ENCODE data around the gene RGS12.

The RGS12 gene

DNA sequence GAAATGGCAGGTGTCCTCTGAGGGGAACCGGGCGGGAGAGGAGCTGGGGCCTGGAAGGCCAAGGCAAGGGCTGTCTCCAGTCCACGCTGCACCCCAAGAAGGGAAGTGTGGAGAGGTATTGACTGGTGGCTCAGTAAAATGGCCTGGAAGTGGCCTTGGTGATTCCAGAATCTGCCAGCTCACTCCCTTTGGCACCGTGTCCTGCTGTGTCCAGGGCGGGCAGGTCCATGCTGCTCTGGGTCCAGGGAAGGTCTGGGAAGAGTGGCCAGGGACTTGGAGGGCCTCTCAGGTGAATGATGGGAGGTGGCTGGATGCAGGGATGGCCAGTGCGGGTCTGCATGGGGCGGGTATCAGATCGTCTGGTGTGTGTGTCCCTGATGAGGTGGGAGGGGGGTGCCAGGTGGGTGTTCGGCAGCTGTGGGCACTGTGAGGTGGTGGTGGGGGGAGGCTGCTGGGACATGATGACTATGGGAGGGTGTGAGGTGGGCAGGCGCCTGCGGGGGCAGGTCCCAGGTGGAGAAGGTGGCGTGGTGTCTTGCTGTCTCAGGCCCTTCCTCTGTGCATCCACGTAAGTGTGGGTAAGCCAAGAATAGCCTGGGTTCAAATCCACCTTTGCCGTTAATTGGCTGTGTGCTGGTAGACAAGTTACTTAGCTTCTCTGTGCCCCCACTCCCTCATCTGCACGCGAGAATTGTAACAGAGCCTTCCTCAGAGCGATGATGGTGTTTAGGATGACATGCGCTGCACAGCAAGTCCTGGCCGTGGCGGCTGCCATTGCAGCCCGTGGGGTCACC lies 17.7 kb downstream of the RGS12 start:
- no peak overlapping the region for H3K4me2 ChIP-seq (ENCODE audit: low read length)
- no peaks in the 10 kb centered on the region for H3F3A ChIP-seq (ENCODE audit: control insufficient read depth, insufficient read depth)
- no peak overlapping the region for H3K4me3 ChIP-seq (ENCODE audit: low read length)
- H3K79me2 ChIP-seq (ENCODE audit: control insufficient read depth, low read length): no peaks in the 10 kb centered on the region
- TF ChIP-seq, protein P1, sequence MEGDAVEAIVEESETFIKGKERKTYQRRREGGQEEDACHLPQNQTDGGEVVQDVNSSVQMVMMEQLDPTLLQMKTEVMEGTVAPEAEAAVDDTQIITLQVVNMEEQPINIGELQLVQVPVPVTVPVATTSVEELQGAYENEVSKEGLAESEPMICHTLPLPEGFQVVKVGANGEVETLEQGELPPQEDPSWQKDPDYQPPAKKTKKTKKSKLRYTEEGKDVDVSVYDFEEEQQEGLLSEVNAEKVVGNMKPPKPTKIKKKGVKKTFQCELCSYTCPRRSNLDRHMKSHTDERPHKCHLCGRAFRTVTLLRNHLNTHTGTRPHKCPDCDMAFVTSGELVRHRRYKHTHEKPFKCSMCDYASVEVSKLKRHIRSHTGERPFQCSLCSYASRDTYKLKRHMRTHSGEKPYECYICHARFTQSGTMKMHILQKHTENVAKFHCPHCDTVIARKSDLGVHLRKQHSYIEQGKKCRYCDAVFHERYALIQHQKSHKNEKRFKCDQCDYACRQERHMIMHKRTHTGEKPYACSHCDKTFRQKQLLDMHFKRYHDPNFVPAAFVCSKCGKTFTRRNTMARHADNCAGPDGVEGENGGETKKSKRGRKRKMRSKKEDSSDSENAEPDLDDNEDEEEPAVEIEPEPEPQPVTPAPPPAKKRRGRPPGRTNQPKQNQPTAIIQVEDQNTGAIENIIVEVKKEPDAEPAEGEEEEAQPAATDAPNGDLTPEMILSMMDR (IDR thresholded peaks at IDR 0.05; ENCODE audit: low read depth, low read length, poor library complexity, severe bottlenecking): no peak
- TF ChIP-seq EZH2phosphoT487 (IDR thresholded peaks at IDR 0.05; ENCODE audit: borderline replicate concordance, low read length): no peak
- no peaks in the 10 kb centered on the region for H3K36me3 ChIP-seq (ENCODE audit: control insufficient read depth, low read length)
- no peaks in the 10 kb centered on the region for H4K20me1 ChIP-seq (ENCODE audit: control insufficient read depth, insufficient read depth, low read depth, low read length)
- H3K4me1 ChIP-seq (ENCODE audit: control insufficient read depth, low read length): peaks cover 6% of the 10 kb centered on the region
- no peaks in the 10 kb centered on the region for H3K27me3 ChIP-seq (ENCODE audit: control insufficient read depth, low read length)
- H3K9me2 ChIP-seq (replicated peaks; ENCODE audit: control insufficient read depth, low read length): no peaks in the 10 kb centered on the region
- no peaks in the 10 kb centered on the region for H3K9me3 ChIP-seq (ENCODE audit: control insufficient read depth, insufficient read depth, low read length)
- H3K27ac ChIP-seq (ENCODE audit: low read depth, low read length): no peak overlapping the region

DNA sequence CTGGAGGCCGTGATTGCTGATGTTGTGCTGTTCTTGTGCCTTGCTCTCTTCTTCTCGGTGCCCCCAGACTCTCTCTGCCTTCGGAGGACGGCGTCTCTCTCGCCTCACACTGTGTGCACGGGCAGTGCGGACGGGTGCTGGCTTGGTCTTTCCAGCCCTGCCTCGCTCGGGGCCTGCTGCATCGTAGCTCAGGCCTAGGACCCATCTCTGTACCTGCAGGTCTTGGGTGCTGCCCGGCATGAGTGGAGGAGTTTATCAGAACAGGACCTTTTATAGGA lies 18.2 kb downstream of the RGS12 start:
- TF ChIP-seq, protein P1 (IDR thresholded peaks at IDR 0.05; ENCODE audit: low read depth, low read length, poor library complexity, severe bottlenecking): no peak
- no peak for TF ChIP-seq EZH2phosphoT487 (IDR thresholded peaks at IDR 0.05; ENCODE audit: borderline replicate concordance, low read length)
- no peaks in the 10 kb centered on the region for H3K79me2 ChIP-seq (ENCODE audit: control insufficient read depth, low read length)
- H3F3A ChIP-seq (ENCODE audit: control insufficient read depth, insufficient read depth): no peaks in the 10 kb centered on the region
- no peaks in the 10 kb centered on the region for H3K27me3 ChIP-seq (ENCODE audit: control insufficient read depth, low read length)
- H3K9me2 ChIP-seq (replicated peaks; ENCODE audit: control insufficient read depth, low read length): no peaks in the 10 kb centered on the region
- no peak overlapping the region for H3K27ac ChIP-seq (ENCODE audit: low read depth, low read length)
- peaks cover 1% of the 10 kb centered on the region for H3K4me1 ChIP-seq (ENCODE audit: control insufficient read depth, low read length)
- no peak overlapping the region for H3K4me2 ChIP-seq (ENCODE audit: low read length)
- no peak overlapping the region for H3K4me3 ChIP-seq (ENCODE audit: low read length)
- H4K20me1 ChIP-seq (ENCODE audit: control insufficient read depth, insufficient read depth, low read depth, low read length): no peaks in the 10 kb centered on the region
- no peaks in the 10 kb centered on the region for H3K36me3 ChIP-seq (ENCODE audit: control insufficient read depth, low read length)
- no peaks in the 10 kb centered on the region for H3K9me3 ChIP-seq (ENCODE audit: control insufficient read depth, insufficient read depth, low read length)

DNA sequence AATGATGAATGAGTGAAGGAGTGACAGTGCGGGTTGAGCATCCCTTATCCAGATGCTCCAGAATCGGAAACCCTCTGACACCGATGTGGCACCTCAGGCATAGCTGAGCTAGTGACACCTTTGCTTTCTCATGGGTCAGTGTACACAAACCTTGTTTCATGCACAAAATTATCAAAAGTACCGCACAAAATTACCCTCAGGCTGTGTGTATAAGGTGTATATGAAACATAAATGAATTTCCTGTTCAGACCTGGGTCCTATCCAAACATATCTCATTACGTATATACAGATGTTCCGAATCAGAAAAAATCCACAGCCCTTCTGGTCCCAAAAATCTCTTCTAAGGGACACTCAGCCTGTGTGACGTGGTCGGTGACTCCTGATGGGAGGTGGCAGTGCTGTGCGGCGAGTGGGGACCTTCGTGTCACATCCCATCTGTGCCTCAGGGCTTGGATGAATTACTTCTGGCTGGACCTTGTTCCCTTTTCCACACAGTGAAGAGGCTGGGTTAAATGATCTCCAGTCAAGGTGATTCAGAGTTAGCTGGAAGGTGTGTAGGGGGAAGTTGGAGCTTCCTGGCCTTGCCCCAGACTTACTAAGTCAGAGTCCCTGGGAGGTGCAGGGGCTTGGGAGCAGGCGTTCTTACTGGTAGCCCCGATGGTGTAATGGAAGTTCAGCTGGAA lies 18.8 kb downstream of the RGS12 start:
- Histone ChIP-seq H3K9me2 (replicated peaks; ENCODE audit: control insufficient read depth, low read length) (no peaks in the 10 kb centered on the region), H4K20me1 (ENCODE audit: control insufficient read depth, insufficient read depth, low read depth, low read length) (no peaks in the 10 kb centered on the region), H3K79me2 (ENCODE audit: control insufficient read depth, low read length) (no peaks in the 10 kb centered on the region), H3K36me3 (ENCODE audit: control insufficient read depth, low read length) (no peaks in the 10 kb centered on the region), H3K4me1 (ENCODE audit: control insufficient read depth, low read length) (no peaks in the 10 kb centered on the region), H3K9me3 (ENCODE audit: control insufficient read depth, insufficient read depth, low read length) (no peaks in the 10 kb centered on the region), H3K27ac (ENCODE audit: low read depth, low read length) (no peak overlapping the region), H3F3A (ENCODE audit: control insufficient read depth, insufficient read depth) (no peaks in the 10 kb centered on the region), H3K4me3 (ENCODE audit: low read length) (no peak overlapping the region), H3K27me3 (ENCODE audit: control insufficient read depth, low read length) (no peaks in the 10 kb centered on the region), H3K4me2 (ENCODE audit: low read length) (no peak overlapping the region)
- TF ChIP-seq, protein P1 (IDR thresholded peaks at IDR 0.05; ENCODE audit: low read depth, low read length, poor library complexity, severe bottlenecking): no peak
- no peak for TF ChIP-seq EZH2phosphoT487 (IDR thresholded peaks at IDR 0.05; ENCODE audit: borderline replicate concordance, low read length)
